ENCODE results near the gene CCDC38. TPM values are rescaled to one million over a fixed set of nuclear protein-coding genes. Genes with fewer than 3 reads are reported as not detected.

The CCDC38 gene
- not detected in 3 replicates for total RNA-seq
- long read RNA-seq: 0 reads

GRCh38 chr12:95942524-95943329 lies at the start of gene CCDC38:
TSS of gene CCDC38 (minus strand) at chr12:95942614. CDS start at chr12:95936509, 6,105 bp downstream.
- peaks cover 2% of the 10 kb centered on the region for H3K36me3 Mint-ChIP-seq (ENCODE audit: low read depth)
- H3K4me3 Mint-ChIP-seq (ENCODE audit: unreplicated experiment): peak within 1 kb of the TSS; percentile 88
- peaks cover 3% of the 10 kb centered on the region for H3K4me1 Mint-ChIP-seq (ENCODE audit: low read depth)
- H3K27me3 Mint-ChIP-seq (ENCODE audit: low read depth): peaks cover 22% of the 10 kb centered on the region
- H3K9me3 Mint-ChIP-seq (ENCODE audit: low read depth): no peaks in the 10 kb centered on the region
- DNase-seq (ENCODE audit: low spot score): no peak
- no peak for TF ChIP-seq CTCF (IDR thresholded peaks at IDR 0.05)
- peak within 1 kb of the TSS; percentile 42 for H3K27ac Mint-ChIP-seq (ENCODE audit: unreplicated experiment)

- Mint-ChIP-seq H3K27me3 (ENCODE audit: low read depth) (peaks cover 1% of the 10 kb centered on the region), H3K9me3 (ENCODE audit: low read depth) (no peaks in the 10 kb centered on the region), H3K4me1 (ENCODE audit: low read depth) (no peaks in the 10 kb centered on the region), H3K27ac (ENCODE audit: unreplicated experiment) (no peak overlapping the region), H3K4me3 (ENCODE audit: unreplicated experiment) (no peak overlapping the region), H3K36me3 (ENCODE audit: low read depth) (peaks cover 10% of the 10 kb centered on the region)
- TF ChIP-seq CTCF (IDR thresholded peaks at IDR 0.05): no peak
- DNase-seq (ENCODE audit: low spot score): no peak
Measured at GRCh38 chr12:95990136-95990535, 47.7 kb upstream of the CCDC38 start.

- peaks cover 1% of the 10 kb centered on the region for H3K27me3 Mint-ChIP-seq (ENCODE audit: low read depth)
Measured at GRCh38 chr12:95989504-95990123, 47.2 kb upstream of the CCDC38 start.

GRCh38 chr12:95988506-95989275 lies 46.3 kb upstream of the CCDC38 start:
- TF ChIP-seq CTCF (IDR thresholded peaks at IDR 0.05): no peak
- no peaks in the 10 kb centered on the region for H3K4me1 Mint-ChIP-seq (ENCODE audit: low read depth)
- peaks cover 10% of the 10 kb centered on the region for H3K36me3 Mint-ChIP-seq (ENCODE audit: low read depth)
- DNase-seq (ENCODE audit: low spot score): no peak
- H3K4me3 Mint-ChIP-seq (ENCODE audit: unreplicated experiment): no peak overlapping the region
- no peaks in the 10 kb centered on the region for H3K9me3 Mint-ChIP-seq (ENCODE audit: low read depth)
- H3K27me3 Mint-ChIP-seq (ENCODE audit: low read depth): peaks cover 1% of the 10 kb centered on the region
- no peak overlapping the region for H3K27ac Mint-ChIP-seq (ENCODE audit: unreplicated experiment)

More at GRCh38 chr12:95989504-95990123, 47.2 kb upstream of the CCDC38 start:
- Mint-ChIP-seq H3K4me3 (ENCODE audit: unreplicated experiment) (no peak overlapping the region), H3K9me3 (ENCODE audit: low read depth) (no peaks in the 10 kb centered on the region), H3K36me3 (ENCODE audit: low read depth) (peaks cover 10% of the 10 kb centered on the region), H3K27ac (ENCODE audit: unreplicated experiment) (no peak overlapping the region), H3K4me1 (ENCODE audit: low read depth) (no peaks in the 10 kb centered on the region)
- DNase-seq (ENCODE audit: low spot score): no peak
- TF ChIP-seq CTCF (IDR thresholded peaks at IDR 0.05): no peak
